Parathyroid adenoma (tissue), 2 donors: Measurements from ENCODE around the gene MEI4.

Experiments used
- H2AFZ ChIP-seq: fragments of 300-600 bp; sonication (generic); one replicate; pipeline ENCODE4 v1.7.0; 2017; ENCODE audit warnings: antibody characterized with exemption, mild to moderate bottlenecking
- H3K27ac ChIP-seq: fragments of 300-600 bp; sonication (generic); one replicate; pipeline ENCODE4 v1.7.0; 2017
- H3K27me3 ChIP-seq: fragments of 300-600 bp; sonication (generic); one replicate; pipeline ENCODE4 v1.7.0; 2017; ENCODE audit warnings: low read length; ENCODE audit not compliant: control insufficient read depth, insufficient read depth
- H3K36me3 ChIP-seq: fragments of 300-600 bp; sonication (generic); one replicate; pipeline ENCODE4 v1.7.0; 2017; ENCODE audit warnings: low read length; ENCODE audit not compliant: control insufficient read depth, insufficient read depth
- H3K4me1 ChIP-seq: fragments of 300-600 bp; sonication (generic); one replicate; pipeline ENCODE4 v1.7.0; 2017; ENCODE audit warnings: control low read depth
- H3K4me2 ChIP-seq: fragments of 300-600 bp; sonication (generic); one replicate; pipeline ENCODE4 v1.7.0; 2017; ENCODE audit warnings: low read length
- H3K4me3 ChIP-seq: fragments of 300-600 bp; sonication (generic); one replicate; pipeline ENCODE4 v1.7.0; 2017; ENCODE audit warnings: low read depth, low read length
- H3K79me2 ChIP-seq: fragments of 300-600 bp; sonication (generic); one replicate; pipeline ENCODE4 v1.7.0; 2017; ENCODE audit warnings: control low read depth
- H3K9ac ChIP-seq: fragments of 300-600 bp; sonication (generic); one replicate; pipeline ENCODE4 v1.7.0; 2017; ENCODE audit warnings: mild to moderate bottlenecking
- H3K9me3 ChIP-seq: fragments of 300-600 bp; sonication (generic); one replicate; pipeline ENCODE4 v1.7.0; 2017; ENCODE audit warnings: low read length; ENCODE audit not compliant: control insufficient read depth
- CTCF ChIP-seq: fragments of 300-600 bp; sonication (generic); IDR thresholded peaks from one replicate; pipeline ENCODE4 v1.7.0; 2017; ENCODE audit warnings: antibody characterized with exemption, mild to moderate bottlenecking
- donor health status: primary hyperparathyroidism.

The MEI4 gene

DNA sequence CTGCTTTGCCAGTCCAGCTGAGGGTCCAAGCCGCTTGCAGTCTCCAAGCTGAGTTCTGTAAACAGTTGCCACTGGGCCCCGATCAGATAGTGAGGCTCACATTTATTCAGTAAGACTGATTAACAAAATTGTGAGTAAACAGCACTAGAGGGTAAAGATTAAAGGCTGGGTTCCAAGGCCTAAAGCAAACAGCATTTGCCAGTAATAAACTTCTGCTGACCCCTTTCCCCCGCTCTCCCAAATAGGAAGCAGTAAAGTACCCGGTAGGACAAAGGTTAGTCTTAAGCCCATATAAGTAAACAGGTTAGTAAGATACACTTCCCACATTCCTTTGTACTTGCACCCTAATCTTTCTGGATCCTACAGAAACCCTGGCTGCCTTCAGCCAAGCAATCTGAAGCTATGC is 181.8 kb downstream of the MEI4 start:
- Histone ChIP-seq H3K27ac (no peak overlapping the region), H3K4me1 (no peaks in the 10 kb centered on the region), H3K79me2 (no peaks in the 10 kb centered on the region), H3K4me2 (no peak overlapping the region), H3K36me3 (no peaks in the 10 kb centered on the region), H3K9ac (no peak overlapping the region), H3K27me3 (no peaks in the 10 kb centered on the region), H3K4me3 (no peak overlapping the region), H3K9me3 (no peaks in the 10 kb centered on the region), H2AFZ (no peak overlapping the region)
- no peak for TF ChIP-seq CTCF

DNA sequence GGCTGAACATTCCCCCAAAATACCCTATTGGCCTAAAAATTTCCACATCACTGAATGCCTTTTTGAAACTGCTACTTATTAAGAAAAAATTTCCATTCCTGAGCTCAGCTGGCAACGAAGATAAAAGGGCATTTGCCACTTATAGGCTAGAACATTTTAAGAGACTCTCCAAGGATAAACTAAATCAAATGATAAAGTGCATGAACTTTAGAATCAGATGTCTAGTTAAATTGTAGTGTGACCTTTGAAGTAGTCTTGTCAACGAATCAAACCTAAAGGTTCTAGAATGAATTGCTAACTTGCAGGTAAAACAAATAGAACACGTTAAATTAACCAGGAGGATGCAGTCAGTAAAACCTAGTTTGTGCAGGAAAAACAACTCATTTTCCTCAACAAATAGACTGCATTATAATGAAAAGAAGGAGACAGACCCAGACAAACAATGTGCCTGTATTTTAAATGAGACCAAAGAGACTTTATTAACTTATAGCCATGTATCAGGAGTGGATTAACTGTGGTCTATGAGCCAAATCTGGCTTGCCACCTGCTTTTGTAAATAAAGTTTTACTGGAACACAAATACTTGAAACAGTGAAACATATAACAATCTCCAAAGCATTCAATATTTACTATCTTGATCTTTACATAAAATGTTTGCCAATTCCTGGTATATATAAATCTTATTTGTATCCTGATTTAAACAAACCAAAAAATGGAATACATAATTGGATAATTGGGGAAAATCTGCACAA is 184.4 kb downstream of the MEI4 start:
- Histone ChIP-seq H3K9me3 (no peaks in the 10 kb centered on the region), H3K27me3 (no peaks in the 10 kb centered on the region), H3K4me2 (no peak overlapping the region), H3K36me3 (no peaks in the 10 kb centered on the region), H3K4me1 (no peaks in the 10 kb centered on the region), H2AFZ (no peak overlapping the region), H3K27ac (no peak overlapping the region), H3K4me3 (no peak overlapping the region), H3K79me2 (no peaks in the 10 kb centered on the region), H3K9ac (no peak overlapping the region)
- no peak for TF ChIP-seq CTCF

DNA sequence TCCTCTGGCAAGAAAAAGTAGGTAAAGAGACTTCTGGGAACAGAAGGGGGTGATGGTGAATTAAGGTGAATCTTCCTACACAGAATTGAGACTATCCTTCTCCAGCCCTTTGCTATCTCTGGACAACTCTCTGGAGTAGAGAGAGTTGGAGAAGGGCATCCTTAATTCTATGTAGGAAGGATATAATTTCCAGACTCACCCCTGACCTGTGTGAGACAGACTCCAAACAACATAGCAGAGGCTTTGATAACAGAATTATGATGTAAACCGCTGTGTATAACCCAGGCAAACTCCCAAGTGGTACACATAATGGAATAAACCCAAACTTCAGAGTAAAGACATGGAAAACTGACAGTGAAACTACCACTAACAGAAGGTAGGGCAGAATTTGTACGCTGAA is 186.5 kb downstream of the MEI4 start:
- no peak overlapping the region for H3K4me2 ChIP-seq
- H3K27me3 ChIP-seq: no peaks in the 10 kb centered on the region
- no peak for TF ChIP-seq CTCF
- no peak overlapping the region for H2AFZ ChIP-seq
- no peaks in the 10 kb centered on the region for H3K9me3 ChIP-seq
- no peaks in the 10 kb centered on the region for H3K4me1 ChIP-seq
- H3K27ac ChIP-seq: no peak overlapping the region
- H3K4me3 ChIP-seq: no peak overlapping the region
- H3K9ac ChIP-seq: no peak overlapping the region
- no peaks in the 10 kb centered on the region for H3K79me2 ChIP-seq
- H3K36me3 ChIP-seq: no peaks in the 10 kb centered on the region

GRCh38 chr6:77844822-77845221 is 192.0 kb downstream of the MEI4 start:
- no peak overlapping the region for H3K9ac ChIP-seq
- no peak for TF ChIP-seq CTCF
- no peak overlapping the region for H3K4me3 ChIP-seq
- no peaks in the 10 kb centered on the region for H3K9me3 ChIP-seq
- no peaks in the 10 kb centered on the region for H3K27me3 ChIP-seq
- no peaks in the 10 kb centered on the region for H3K4me1 ChIP-seq
- H2AFZ ChIP-seq: no peak overlapping the region
- H3K36me3 ChIP-seq: no peaks in the 10 kb centered on the region
- H3K79me2 ChIP-seq: no peaks in the 10 kb centered on the region
- H3K4me2 ChIP-seq: no peak overlapping the region
- H3K27ac ChIP-seq: no peak overlapping the region

GRCh38 chr6:77853401-77853800 is 200.6 kb downstream of the MEI4 start:
- no peak for TF ChIP-seq CTCF
- no peaks in the 10 kb centered on the region for H3K36me3 ChIP-seq
- no peaks in the 10 kb centered on the region for H3K79me2 ChIP-seq
- no peaks in the 10 kb centered on the region for H3K4me1 ChIP-seq
- H3K9me3 ChIP-seq: no peaks in the 10 kb centered on the region
- H3K4me2 ChIP-seq: no peak overlapping the region
- H3K27ac ChIP-seq: no peak overlapping the region
- no peak overlapping the region for H2AFZ ChIP-seq
- H3K9ac ChIP-seq: no peak overlapping the region
- H3K27me3 ChIP-seq: no peaks in the 10 kb centered on the region
- H3K4me3 ChIP-seq: no peak overlapping the region
